ENCODE measurements around the gene TH.

TH gene

DNA sequence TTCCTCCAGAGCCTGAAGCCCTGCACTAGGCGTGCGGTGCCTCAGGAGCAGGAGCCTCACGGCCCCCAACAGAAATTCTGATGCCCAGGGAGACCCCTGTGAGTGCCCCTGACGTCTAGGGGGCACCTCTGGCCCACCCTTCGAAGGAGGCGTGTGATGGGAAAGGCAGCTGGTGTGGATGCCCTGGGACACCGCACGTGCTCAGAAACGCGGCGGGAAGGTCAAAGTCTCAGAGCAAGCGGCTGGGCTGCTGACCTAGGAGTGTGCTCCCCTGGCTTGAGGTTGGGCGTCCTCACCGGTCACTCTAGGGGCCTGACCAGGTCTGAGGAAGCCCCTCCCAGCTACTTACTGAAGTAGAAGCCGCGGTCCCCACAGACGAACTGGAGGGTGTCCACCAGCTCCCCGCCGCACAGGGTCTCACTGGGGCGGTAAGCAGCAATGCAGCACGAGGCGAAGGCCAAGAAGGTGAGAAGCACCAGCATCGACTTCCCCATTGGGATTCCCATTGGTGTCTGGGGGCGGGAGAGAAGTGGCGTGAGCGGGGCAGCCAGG is 36.5 kb downstream of the TH start:
- Histone ChIP-seq H3K36me3 (ENCODE audit: control insufficient read depth in 1 of 2, insufficient read depth in 2 of 2, low read depth in 1 of 2, low read length in 2 of 2) (peaks cover 0 to 43% of the 10 kb centered on the region in 2 experiments), H4K91ac (ENCODE audit: low read length) (no peak overlapping the region), H3K27me3 (ENCODE audit: control insufficient read depth in 1 of 2, insufficient read depth in 1 of 2, low read length in 2 of 2) (peaks cover 3 to 72% of the 10 kb centered on the region in 2 experiments), H3K14ac (ENCODE audit: low read length in 2 of 2) (no peak overlapping the region), H2BK12ac (ENCODE audit: low read length in 2 of 2) (no peak overlapping the region), H3K79me1 (replicated peaks; ENCODE audit: low read length, poor library complexity, severe bottlenecking) (peaks cover 9% of the 10 kb centered on the region), H3K4me2 (ENCODE audit: low read length, poor library complexity, severe bottlenecking) (no peak overlapping the region), H3K18ac (ENCODE audit: low read depth in 1 of 2, low read length in 2 of 2) (no peak overlapping the region), H2BK5ac (ENCODE audit: low read depth, low read length, poor library complexity, severe bottlenecking) (no peak overlapping the region), H2BK15ac (ENCODE audit: low read depth, poor library complexity, severe bottlenecking) (no peak overlapping the region), H3K9me3 (ENCODE audit: control insufficient read depth, low read length) (no peaks in the 10 kb centered on the region), H2BK120ac (ENCODE audit: low read depth, low read length) (no peak overlapping the region), H3K4ac (ENCODE audit: low read depth in 1 of 2, low read length in 2 of 2) (no peak overlapping the region), H3K23ac (ENCODE audit: low read length in 2 of 2) (no peak overlapping the region), H3K4me1 (ENCODE audit: control insufficient read depth, insufficient read depth, low read depth, low read length) (peaks cover 44% of the 10 kb centered on the region), H3K9ac (ENCODE audit: low read length) (no peak overlapping the region), H3K4me3 (ENCODE audit: insufficient read depth in 1 of 2, low read depth in 1 of 2, low read length in 2 of 2) (no peak overlapping the region), H2AFZ (ENCODE audit: low read depth, low read length) (no peak overlapping the region), H2AK5ac (ENCODE audit: low read length, severe bottlenecking) (no peak overlapping the region), H4K8ac (ENCODE audit: low read length) (no peak overlapping the region), H3K27ac (ENCODE audit: low read length, poor library complexity, severe bottlenecking) (no peak overlapping the region)
- DNase-seq: no peak
- WGBS: 86% methylated on average over 26 of the region's 26 CpGs

DNA sequence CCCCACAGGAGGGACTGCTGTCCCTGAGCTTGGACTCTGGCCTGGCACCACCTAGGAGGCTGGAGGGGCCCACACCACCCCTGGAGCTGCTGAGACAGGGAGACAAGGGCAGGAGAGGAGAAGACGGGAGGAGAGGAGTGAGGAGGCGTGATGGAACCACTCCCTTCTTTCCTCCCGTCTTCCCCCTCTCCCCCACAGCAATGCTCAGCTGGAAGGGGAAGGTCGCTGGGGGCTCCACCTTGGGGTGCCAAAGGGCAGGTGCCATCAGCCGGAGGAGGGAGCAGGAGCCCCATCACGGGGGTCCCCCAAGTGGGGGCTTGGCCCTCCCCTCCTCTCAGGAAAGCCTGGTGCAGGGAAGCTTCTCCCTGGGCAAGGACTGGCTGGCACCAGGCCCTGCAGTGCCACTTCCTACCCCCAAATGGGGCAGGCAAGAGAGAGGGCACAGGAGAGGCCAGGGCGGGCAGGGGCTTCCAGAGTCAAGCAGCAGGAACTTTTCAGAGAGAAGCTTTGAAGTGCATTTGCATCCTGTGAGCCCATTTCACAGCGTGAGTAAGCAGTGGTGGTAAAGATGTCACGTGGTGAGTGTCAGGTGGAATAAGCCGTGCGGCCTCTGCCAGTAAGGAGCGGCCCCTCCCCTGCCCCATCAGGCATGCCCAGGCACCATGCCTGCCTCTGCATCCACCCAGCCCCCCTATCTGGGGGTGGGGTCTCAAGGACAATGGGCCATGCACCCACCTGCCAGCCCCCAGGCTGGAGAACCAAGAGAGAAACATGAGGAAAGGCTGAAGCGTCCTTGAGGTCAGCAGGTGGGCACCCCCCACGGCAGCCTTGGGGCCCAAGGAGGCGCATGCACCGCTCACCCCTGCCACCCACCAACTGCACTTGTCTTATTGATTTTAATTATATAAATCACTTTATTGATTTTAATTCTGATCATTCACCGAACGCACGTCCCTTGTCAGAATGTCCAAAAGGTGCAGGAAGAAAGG is 37.3 kb downstream of the TH start:
- H2BK5ac ChIP-seq (ENCODE audit: low read depth, low read length, poor library complexity, severe bottlenecking): no peak overlapping the region
- peaks cover 9% of the 10 kb centered on the region for H3K79me1 ChIP-seq (replicated peaks; ENCODE audit: low read length, poor library complexity, severe bottlenecking)
- no peak for DNase-seq
- H3K4me1 ChIP-seq (ENCODE audit: control insufficient read depth, insufficient read depth, low read depth, low read length): peaks cover 37% of the 10 kb centered on the region
- no peak overlapping the region for H2AK5ac ChIP-seq (ENCODE audit: low read length, severe bottlenecking)
- no peak overlapping the region for H2BK120ac ChIP-seq (ENCODE audit: low read depth, low read length)
- no peak overlapping the region for H2AFZ ChIP-seq (ENCODE audit: low read depth, low read length)
- H3K4me3 ChIP-seq (ENCODE audit: insufficient read depth in 1 of 2, low read depth in 1 of 2, low read length in 2 of 2): no peak overlapping the region
- peak overlapping the region in 1 of 2 experiments; percentile 37 for H3K18ac ChIP-seq (ENCODE audit: low read depth in 1 of 2, low read length in 2 of 2)
- no peak overlapping the region for H2BK15ac ChIP-seq (ENCODE audit: low read depth, poor library complexity, severe bottlenecking)
- H3K36me3 ChIP-seq (ENCODE audit: control insufficient read depth in 1 of 2, insufficient read depth in 2 of 2, low read depth in 1 of 2, low read length in 2 of 2): peaks cover 0 to 50% of the 10 kb centered on the region in 2 experiments
- H4K8ac ChIP-seq (ENCODE audit: low read length): no peak overlapping the region
- 79% methylated on average over 13 of the region's 19 CpGs for WGBS
- H2BK12ac ChIP-seq (ENCODE audit: low read length in 2 of 2): no peak overlapping the region
- H4K91ac ChIP-seq (ENCODE audit: low read length): no peak overlapping the region
- no peaks in the 10 kb centered on the region for H3K9me3 ChIP-seq (ENCODE audit: control insufficient read depth, low read length)
- peaks cover 0 to 65% of the 10 kb centered on the region in 2 experiments for H3K27me3 ChIP-seq (ENCODE audit: control insufficient read depth in 1 of 2, insufficient read depth in 1 of 2, low read length in 2 of 2)
- H3K23ac ChIP-seq (ENCODE audit: low read length in 2 of 2): no peak overlapping the region
- H3K14ac ChIP-seq (ENCODE audit: low read length in 2 of 2): no peak overlapping the region
- H3K4ac ChIP-seq (ENCODE audit: low read depth in 1 of 2, low read length in 2 of 2): no peak overlapping the region
- no peak overlapping the region for H3K9ac ChIP-seq (ENCODE audit: low read length)
- H3K27ac ChIP-seq (ENCODE audit: low read length, poor library complexity, severe bottlenecking): no peak overlapping the region
- H3K4me2 ChIP-seq (ENCODE audit: low read length, poor library complexity, severe bottlenecking): no peak overlapping the region

DNA sequence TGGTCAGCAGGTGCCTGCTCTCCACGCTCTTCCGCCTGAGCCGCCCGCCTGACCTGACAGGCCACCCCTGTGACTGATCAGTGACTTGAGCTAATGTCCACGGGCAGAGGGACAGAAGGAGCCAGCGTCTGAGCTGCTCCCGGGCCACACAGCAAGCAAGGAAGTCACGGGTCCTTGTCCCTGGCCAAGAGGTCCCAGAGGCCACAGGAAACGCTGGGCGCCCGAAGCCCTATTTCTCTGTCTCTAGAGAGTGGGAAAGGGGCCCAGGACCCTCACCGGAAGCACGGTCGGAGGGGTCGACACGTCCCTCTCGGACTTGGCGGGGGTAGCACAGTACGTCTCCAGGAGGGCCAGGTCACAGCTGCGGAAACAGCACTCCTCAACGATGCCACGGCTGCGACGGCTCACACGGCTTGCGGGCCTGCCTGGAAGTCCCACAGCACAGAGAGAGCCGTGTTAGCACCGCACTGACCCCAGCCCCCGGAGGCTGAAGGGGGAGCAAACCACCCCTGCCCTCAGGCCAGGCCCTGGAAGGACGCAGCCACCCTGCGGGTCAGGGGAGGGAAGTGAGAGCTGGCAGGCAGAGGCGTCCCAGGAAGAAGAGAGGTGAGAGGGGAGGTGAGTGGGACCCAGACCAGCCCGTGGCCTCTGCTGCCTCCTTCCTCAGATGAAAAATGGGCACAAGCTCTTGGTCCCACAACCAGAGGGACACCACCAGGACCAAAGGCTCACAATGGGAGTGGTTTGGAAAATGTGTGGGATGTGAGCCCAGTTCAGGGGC is 38.2 kb downstream of the TH start:
- Histone ChIP-seq H2BK120ac (ENCODE audit: low read depth, low read length) (no peak overlapping the region), H3K9ac (ENCODE audit: low read length) (no peak overlapping the region), H3K79me1 (replicated peaks; ENCODE audit: low read length, poor library complexity, severe bottlenecking) (peaks cover 9% of the 10 kb centered on the region), H2BK15ac (ENCODE audit: low read depth, poor library complexity, severe bottlenecking) (no peak overlapping the region), H3K9me3 (ENCODE audit: control insufficient read depth, low read length) (no peaks in the 10 kb centered on the region), H2AK5ac (ENCODE audit: low read length, severe bottlenecking) (no peak overlapping the region), H4K91ac (ENCODE audit: low read length) (no peak overlapping the region), H3K23ac (ENCODE audit: low read length in 2 of 2) (no peak overlapping the region), H3K18ac (ENCODE audit: low read depth in 1 of 2, low read length in 2 of 2) (peak overlapping the region in 1 of 2 experiments; percentile 21), H3K36me3 (ENCODE audit: control insufficient read depth in 1 of 2, insufficient read depth in 2 of 2, low read depth in 1 of 2, low read length in 2 of 2) (peaks cover 0 to 53% of the 10 kb centered on the region in 2 experiments), H2BK12ac (ENCODE audit: low read length in 2 of 2) (no peak overlapping the region), H2AFZ (ENCODE audit: low read depth, low read length) (no peak overlapping the region), H3K14ac (ENCODE audit: low read length in 2 of 2) (no peak overlapping the region), H2BK5ac (ENCODE audit: low read depth, low read length, poor library complexity, severe bottlenecking) (no peak overlapping the region), H3K27me3 (ENCODE audit: control insufficient read depth in 1 of 2, insufficient read depth in 1 of 2, low read length in 2 of 2) (peaks cover 0 to 71% of the 10 kb centered on the region in 2 experiments), H4K8ac (ENCODE audit: low read length) (no peak overlapping the region), H3K27ac (ENCODE audit: low read length, poor library complexity, severe bottlenecking) (no peak overlapping the region), H3K4ac (ENCODE audit: low read depth in 1 of 2, low read length in 2 of 2) (no peak overlapping the region), H3K4me3 (ENCODE audit: insufficient read depth in 1 of 2, low read depth in 1 of 2, low read length in 2 of 2) (no peak overlapping the region), H3K4me1 (ENCODE audit: control insufficient read depth, insufficient read depth, low read depth, low read length) (peaks cover 31% of the 10 kb centered on the region), H3K4me2 (ENCODE audit: low read length, poor library complexity, severe bottlenecking) (no peak overlapping the region)
- WGBS: 73% methylated on average over 32 of the region's 33 CpGs
- no peak for DNase-seq

DNA sequence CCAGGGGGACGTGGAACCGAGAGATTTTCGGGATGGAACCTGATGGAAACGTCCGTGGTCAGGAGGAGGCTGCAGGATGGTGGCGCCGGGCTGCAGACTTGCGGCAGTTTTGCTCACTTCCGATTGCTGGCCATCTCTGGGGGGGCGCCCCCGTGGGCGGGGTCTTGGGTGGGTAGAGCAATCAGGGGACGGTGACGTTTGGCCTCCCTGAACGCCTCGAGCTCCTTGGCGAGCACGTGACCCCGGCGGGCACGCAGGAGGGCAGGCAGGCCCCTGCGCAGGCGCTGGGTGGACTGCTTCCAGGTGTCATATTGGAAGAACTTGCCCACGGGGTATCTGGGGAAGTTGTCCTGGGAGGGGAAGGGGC is 38.8 kb downstream of the TH start:
- H3K27ac ChIP-seq (ENCODE audit: low read length, poor library complexity, severe bottlenecking): no peak overlapping the region
- H3K4ac ChIP-seq (ENCODE audit: low read depth in 1 of 2, low read length in 2 of 2): no peak overlapping the region
- no peak overlapping the region for H2BK12ac ChIP-seq (ENCODE audit: low read length in 2 of 2)
- H2BK15ac ChIP-seq (ENCODE audit: low read depth, poor library complexity, severe bottlenecking): no peak overlapping the region
- no peak overlapping the region for H4K91ac ChIP-seq (ENCODE audit: low read length)
- no peak overlapping the region for H3K14ac ChIP-seq (ENCODE audit: low read length in 2 of 2)
- H3K4me3 ChIP-seq (ENCODE audit: insufficient read depth in 1 of 2, low read depth in 1 of 2, low read length in 2 of 2): no peak overlapping the region
- H3K79me1 ChIP-seq (replicated peaks; ENCODE audit: low read length, poor library complexity, severe bottlenecking): peaks cover 9% of the 10 kb centered on the region
- peaks cover 0 to 53% of the 10 kb centered on the region in 2 experiments for H3K36me3 ChIP-seq (ENCODE audit: control insufficient read depth in 1 of 2, insufficient read depth in 2 of 2, low read depth in 1 of 2, low read length in 2 of 2)
- no peak overlapping the region for H3K23ac ChIP-seq (ENCODE audit: low read length in 2 of 2)
- H3K4me1 ChIP-seq (ENCODE audit: control insufficient read depth, insufficient read depth, low read depth, low read length): peaks cover 26% of the 10 kb centered on the region
- H3K27me3 ChIP-seq (ENCODE audit: control insufficient read depth in 1 of 2, insufficient read depth in 1 of 2, low read length in 2 of 2): peaks cover 0 to 74% of the 10 kb centered on the region in 2 experiments
- H2AFZ ChIP-seq (ENCODE audit: low read depth, low read length): no peak overlapping the region
- no peak overlapping the region for H2BK120ac ChIP-seq (ENCODE audit: low read depth, low read length)
- H3K9me3 ChIP-seq (ENCODE audit: control insufficient read depth, low read length): no peaks in the 10 kb centered on the region
- H4K8ac ChIP-seq (ENCODE audit: low read length): no peak overlapping the region
- no peak overlapping the region for H2AK5ac ChIP-seq (ENCODE audit: low read length, severe bottlenecking)
- no peak overlapping the region for H2BK5ac ChIP-seq (ENCODE audit: low read depth, low read length, poor library complexity, severe bottlenecking)
- H3K9ac ChIP-seq (ENCODE audit: low read length): no peak overlapping the region
- no peak overlapping the region for H3K18ac ChIP-seq (ENCODE audit: low read depth in 1 of 2, low read length in 2 of 2)
- no peak overlapping the region for H3K4me2 ChIP-seq (ENCODE audit: low read length, poor library complexity, severe bottlenecking)
- WGBS: 76% methylated on average over 24 of the region's 24 CpGs
- no peak for DNase-seq

Measured in mesenchymal stem cell (in vitro differentiated cells and primary cell).